ENCODE results near the gene MED13L.

GRCh38 chr12:115962216-115962615 is 315.3 kb downstream of the MED13L start:
- no peak for TF ChIP-seq CTCF (IDR thresholded peaks at IDR 0.05)
- no peak for TF ChIP-seq POLR2A (IDR thresholded peaks at IDR 0.05)

Measured in heart left ventricle (tissue), 13 donors.